Esophagus squamous epithelium (tissue), 5 donors: Measurements from ENCODE around the gene SPPL2C. TPM values are rescaled to one million over a fixed set of nuclear protein-coding genes. Genes with fewer than 3 reads are reported as not detected.

Experiments
- DNase-seq: peaks from one replicate; lab custom pipeline; 2025; lab: John Stamatoyannopoulos, UW
- H3K27ac ChIP-seq, 4 donors: fragments of 200-600 bp; sonication (generic); one replicate each; pipeline ENCODE4 v1.5.1; 2016 to 2019; ENCODE audit warnings: mild to moderate bottlenecking in 1 of 4
- H3K27me3 ChIP-seq, 4 donors: fragments of 200-600 bp; sonication (generic); 1 replicate in 3 of 4; 2 replicates in 1 of 4; pipeline versions ENCODE4 v1.5.1 to v1.6.0; 2017 to 2021; ENCODE audit warnings: antibody characterized with exemption in 1 of 4
- H3K36me3 ChIP-seq, 3 donors: fragments of 200-600 bp; sonication (generic); one replicate each; pipeline ENCODE4 v1.5.1; 2016 to 2019
- H3K4me1 ChIP-seq, 3 donors: fragments of 200-600 bp; sonication (generic); one replicate each; pipeline ENCODE4 v1.5.1; 2017 to 2019
- H3K4me3 ChIP-seq, 4 donors: fragments of 200-600 bp; sonication (generic); 1 replicate in 3 of 4; 2 replicates in 1 of 4; pipeline ENCODE4 v1.5.1; 2016 to 2019; ENCODE audit warnings: mild to moderate bottlenecking in 2 of 4, moderate library complexity in 1 of 4
- H3K9me3 ChIP-seq, 3 donors: fragments of 200-600 bp; sonication (generic); one replicate each; pipeline ENCODE4 v1.5.1; 2016 to 2019
- CTCF ChIP-seq, 6 experiments: fragments of 450-650 bp in 4 of 6; fragments of 200-600 bp in 2 of 6; sonication (generic) in 2 of 6; IDR thresholded peaks; one replicate each; pipeline ENCODE4 v1.5.1; 2016 to 2019; ENCODE audit warnings: antibody characterized with exemption in 6 of 6, mild to moderate bottlenecking in 4 of 6, moderate library complexity in 4 of 6
- POLR2A ChIP-seq, 4 donors: fragments of 450-650 bp; IDR thresholded peaks; one replicate each; pipeline ENCODE4 v1.6.1; 2017; ENCODE audit warnings: antibody characterized with exemption in 4 of 4, mild to moderate bottlenecking in 4 of 4, moderate library complexity in 3 of 4
- WGBS, 2 donors: methylation state at CpG; one replicate each; pipeline ENCODE4 v1.1.5; 2018; 5-methylcytosine and 5-hydroxymethylcytosine counted together
- intact Hi-C: fragments of 100-400 bp; cut with DNase I; formaldehyde crosslinking; loops from one replicate; pipeline ENCODE4 v1.15.0; 2022
- total RNA-seq, 4 donors: library from RNA; depleted of rRNA; stranded (reverse); fragments of >200 nt; gene quantifications; one replicate each; pipeline ENCODE4 v1.1.0, GENCODE V29; 2016
- donor health status: DM: yes; HTN: yes; CAD: no.

The SPPL2C gene
- total RNA-seq, 4 donors from 2014 or later = not detected

- H3K36me3 ChIP-seq = no peaks in the 10 kb centered on the region
- intact Hi-C loops = no loop called here
- no peaks in the 10 kb centered on the region for H3K9me3 ChIP-seq
- WGBS, 2 donors = 53 to 68% methylated on average over 11 of the region's 15 CpGs
- H3K4me3 ChIP-seq = no peak overlapping the region
- no peaks in the 10 kb centered on the region for H3K4me1 ChIP-seq
- no peak for TF ChIP-seq CTCF (IDR thresholded peaks at IDR 0.05)
- no peak for TF ChIP-seq POLR2A (IDR thresholded peaks at IDR 0.05)
- H3K27me3 ChIP-seq = peaks cover 0 to 60% (median 0%) of the 10 kb centered on the region in 4 donors
- no peak overlapping the region for H3K27ac ChIP-seq
- DNase-seq = no peak
These were observed 35.2 kb upstream of the SPPL2C start for GRCh38 chr17:45809499-45809898.

- DNase-seq = no peak
- 47 to 65% methylated on average over 3 of the region's 3 CpGs for WGBS, 2 donors
- TF ChIP-seq CTCF (IDR thresholded peaks at IDR 0.05) = peak in 1 of 6 experiments; percentile 40
- TF ChIP-seq POLR2A (IDR thresholded peaks at IDR 0.05) = no peak
- no peaks in the 10 kb centered on the region for H3K36me3 ChIP-seq
- H3K9me3 ChIP-seq = no peaks in the 10 kb centered on the region
- peaks cover 0 to 35% (median 0%) of the 10 kb centered on the region in 4 donors for H3K27me3 ChIP-seq
- H3K4me3 ChIP-seq = no peak overlapping the region
- intact Hi-C loops = no loop called here
- no peaks in the 10 kb centered on the region for H3K4me1 ChIP-seq
- no peak overlapping the region for H3K27ac ChIP-seq
These were observed 32.6 kb upstream of the SPPL2C start for GRCh38 chr17:45812102-45812501.

GRCh38 chr17:45813048-45813725 lies 31.5 kb upstream of the SPPL2C start:
- Histone ChIP-seq H3K27ac (no peak overlapping the region), H3K27me3 (peaks cover 0 to 24% (median 0%) of the 10 kb centered on the region in 4 donors), H3K9me3 (no peaks in the 10 kb centered on the region), H3K4me1 (no peaks in the 10 kb centered on the region), H3K4me3 (no peak overlapping the region), H3K36me3 (no peaks in the 10 kb centered on the region)
- intact Hi-C loops = no loop called here
- no peak for TF ChIP-seq CTCF (IDR thresholded peaks at IDR 0.05)
- no peak for TF ChIP-seq POLR2A (IDR thresholded peaks at IDR 0.05)
- DNase-seq = no peak
- WGBS, 2 donors = 9 to 27% methylated on average over 7 to 13 of the region's 22 CpGs

GRCh38 chr17:45814622-45815606 lies 29.8 kb upstream of the SPPL2C start:
- no peaks in the 10 kb centered on the region for H3K4me1 ChIP-seq
- intact Hi-C loops = no loop called here
- no peak for DNase-seq
- no peak overlapping the region for H3K27ac ChIP-seq
- H3K9me3 ChIP-seq = no peaks in the 10 kb centered on the region
- peaks cover 0 to 23% (median 0%) of the 10 kb centered on the region in 4 donors for H3K27me3 ChIP-seq
- H3K4me3 ChIP-seq = no peak overlapping the region
- 75 to 78% methylated on average over 10 to 16 of the region's 17 CpGs for WGBS, 2 donors
- no peaks in the 10 kb centered on the region for H3K36me3 ChIP-seq
- TF ChIP-seq POLR2A (IDR thresholded peaks at IDR 0.05) = no peak
- no peak for TF ChIP-seq CTCF (IDR thresholded peaks at IDR 0.05)

GRCh38 chr17:45815752-45816151 lies 28.9 kb upstream of the SPPL2C start:
- Histone ChIP-seq H3K27ac (no peak overlapping the region), H3K36me3 (no peaks in the 10 kb centered on the region), H3K4me3 (no peak overlapping the region), H3K9me3 (no peaks in the 10 kb centered on the region), H3K27me3 (peaks cover 0 to 23% (median 0%) of the 10 kb centered on the region in 4 donors), H3K4me1 (no peaks in the 10 kb centered on the region)
- DNase-seq = no peak
- intact Hi-C loops = no loop called here
- TF ChIP-seq POLR2A (IDR thresholded peaks at IDR 0.05) (no peak), CTCF (IDR thresholded peaks at IDR 0.05) (no peak)
- 82 to 100% methylated on average over 1 to 6 of the region's 6 CpGs for WGBS, 2 donors
